GM19468 (cell line): ENCODE measurements around the gene LRWD1.
A peak's percentile ranks its signal among the peaks of the same experiment; 100 is the strongest.
"Not testable (repeated sequence)": the region's sequence is repeated elsewhere in the genome, so short reads cannot be mapped to it uniquely, and the experiment has no call there.

Experiments
- ATAC-seq: cut with Tn5 transposase; IDR thresholded peaks from one replicate; pipeline ENCODE4 v1.9.1; 2021; ENCODE audit warnings: mild to moderate bottlenecking, moderate library complexity, moderate number of reproducible peaks; ENCODE audit not compliant: unreplicated experiment; ENCODE audit errors: extremely low read depth

LRWD1 gene

GRCh38 chr7:102467581-102468477, 3.0 kb downstream of the LRWD1 start:
- no peak for ATAC-seq

GRCh38 chr7:102468478-102469350, 3.9 kb downstream of the LRWD1 start:
- ATAC-seq: no peak

- no peak for ATAC-seq
Measured at GRCh38 chr7:102469351-102469971, 4.7 kb downstream of the LRWD1 start.

- no peak for ATAC-seq
Measured at GRCh38 chr7:102469972-102470825, 5.4 kb downstream of the LRWD1 start.

- no peak for ATAC-seq
Measured at GRCh38 chr7:102471791-102472125, 7.0 kb downstream of the LRWD1 start.

- ATAC-seq: no peak
Measured at GRCh38 chr7:102472126-102473041, 7.6 kb downstream of the LRWD1 start.

GRCh38 chr7:102473271-102473991, 8.6 kb downstream of the LRWD1 start:
- ATAC-seq: no peak

GRCh38 chr7:102474116-102474515, 9.3 kb downstream of the LRWD1 start:
- not testable (repeated sequence) for ATAC-seq

GRCh38 chr7:102474736-102475435, 10.1 kb downstream of the LRWD1 start:
- not testable (repeated sequence) for ATAC-seq

GRCh38 chr7:102478314-102479208, 13.8 kb downstream of the LRWD1 start, which contains the start of gene POLR2J:
Gene POLR2J, minus strand, starts transcription at chr7:102478922. Its CDS starts 62 bp downstream, at chr7:102478860.
- ATAC-seq: peak; percentile 69

- peak; percentile 5 for ATAC-seq
Measured at GRCh38 chr7:102479209-102479584, 14.4 kb downstream of the LRWD1 start.

GRCh38 chr7:102479982-102480637, 15.3 kb downstream of the LRWD1 start:
- ATAC-seq: not testable (repeated sequence)

- ATAC-seq: not testable (repeated sequence)
Measured at GRCh38 chr7:102481962-102482361, 17.2 kb downstream of the LRWD1 start.

- ATAC-seq: not testable (repeated sequence)
Measured at GRCh38 chr7:102484317-102484716, 19.5 kb downstream of the LRWD1 start.

GRCh38 chr7:102490529-102491075, 25.8 kb downstream of the LRWD1 start:
- not testable (repeated sequence) for ATAC-seq
